Activated CD8-positive, alpha-beta memory T cell treated with anti-CD3 and anti-CD28 coated beads, Interleukin-2, amount 10 ng/mL, durations not matched to agents 7 days and 5 days (primary cell): ENCODE data around the gene SYCE3. TPM values are rescaled to one million over a fixed set of nuclear protein-coding genes. Genes with fewer than 3 reads are reported as not detected.
"Not testable (repeated sequence)": the region's sequence is repeated elsewhere in the genome, so short reads cannot be mapped to it uniquely, and the experiment has no call there.

Source experiments
- ATAC-seq: fragments of 150-1000 bp; cut with Tn5 transposase; one replicate; pipeline ENCODE4 v1.10.0; 2021; ENCODE audit warnings: moderate library complexity
- CTCF ChIA-PET: fragments of 350-600 bp; sonication (Branson Sonifier 250); formaldehyde crosslinking; loops from one replicate; lab custom pipeline; 2021; ENCODE audit warnings: antibody characterized with exemption; lab: Charles Lee
- DNase-seq: peaks from one replicate; pipeline ENCODE4 v3.0.0-alpha.2; 2020
- H3K27ac Mint-ChIP-seq: one replicate; pipeline ENCODE4 v1.8.0; 2021; ENCODE audit warnings: mild to moderate bottlenecking, mixed read lengths
- H3K27me3 Mint-ChIP-seq: one replicate; pipeline ENCODE4 v1.8.0; 2021; ENCODE audit warnings: mixed read lengths
- H3K36me3 Mint-ChIP-seq: one replicate; pipeline ENCODE4 v1.8.0; 2021; ENCODE audit warnings: mild to moderate bottlenecking, mixed read lengths
- H3K4me1 Mint-ChIP-seq: one replicate; pipeline ENCODE4 v1.8.0; 2021; ENCODE audit warnings: mixed read lengths
- H3K4me3 Mint-ChIP-seq: one replicate; pipeline ENCODE4 v1.8.0; 2021; ENCODE audit warnings: mild to moderate bottlenecking, moderate library complexity, mixed read lengths
- H3K9me3 Mint-ChIP-seq: one replicate; pipeline ENCODE4 v1.8.0; 2022; ENCODE audit warnings: low read depth, mixed read lengths
- total RNA-seq, 2 experiments: library from RNA; stranded (reverse); gene quantifications; one replicate each; pipeline ENCODE4 v1.2.3, GENCODE V29; 2021

Gene SYCE3, protein sequence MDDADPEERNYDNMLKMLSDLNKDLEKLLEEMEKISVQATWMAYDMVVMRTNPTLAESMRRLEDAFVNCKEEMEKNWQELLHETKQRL
- total RNA-seq: under 1 TPM; 0.76 to 0.96 TPM

DNA sequence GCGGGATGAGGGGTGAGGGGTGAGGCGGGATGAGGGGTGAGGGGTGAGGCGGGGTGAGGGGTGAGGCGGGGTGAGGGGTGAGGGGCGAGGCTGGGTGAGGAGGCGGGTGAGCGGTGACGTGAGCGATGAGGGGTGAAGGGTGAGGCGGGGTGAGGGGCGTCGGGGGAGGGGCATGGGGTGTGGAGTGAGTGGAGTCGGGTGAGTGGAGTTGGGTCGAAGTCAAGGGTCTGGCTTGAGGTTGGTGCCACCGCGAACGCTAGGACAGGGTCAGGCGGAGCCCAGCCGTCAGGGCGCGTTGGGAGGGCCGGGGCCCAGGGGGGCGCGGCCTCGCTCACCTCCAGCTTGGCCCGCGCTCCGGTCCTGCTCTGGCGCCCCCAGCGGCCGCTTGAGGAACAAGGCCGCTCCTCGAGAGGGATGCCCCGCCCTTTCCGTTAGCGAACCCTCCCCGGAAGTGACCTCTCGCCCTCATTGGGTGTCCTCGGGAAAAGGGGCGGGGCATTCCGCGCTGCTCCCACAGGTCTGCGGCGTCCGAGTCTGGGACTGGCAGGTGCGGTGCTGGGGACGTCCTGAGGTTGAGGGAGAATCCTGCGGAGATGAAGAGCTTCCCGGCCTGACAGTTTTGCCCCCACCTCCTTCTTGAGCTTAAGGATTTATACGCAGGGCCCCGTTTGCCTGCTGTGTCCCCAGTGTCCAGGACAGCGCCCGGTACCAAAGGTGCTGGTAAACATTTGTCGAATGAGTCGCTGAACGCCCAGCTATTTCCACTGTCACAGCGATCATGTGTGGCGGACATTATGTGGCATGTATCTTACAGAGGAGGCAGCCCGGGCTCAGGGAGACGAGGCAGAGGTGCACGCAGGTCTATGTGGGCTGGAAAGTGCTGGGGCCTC lies at the start of gene SYCE3:
TSS of gene SYCE3 (minus strand) at position 397 of the 890 bp plus-strand sequence. CDS start 6,514 bp downstream, outside the sequence.
- ATAC-seq (peak; percentile 98), DNase-seq (peak; percentile 97)
- peak within 1 kb of the TSS; percentile 84 for H3K4me3 Mint-ChIP-seq

DNA sequence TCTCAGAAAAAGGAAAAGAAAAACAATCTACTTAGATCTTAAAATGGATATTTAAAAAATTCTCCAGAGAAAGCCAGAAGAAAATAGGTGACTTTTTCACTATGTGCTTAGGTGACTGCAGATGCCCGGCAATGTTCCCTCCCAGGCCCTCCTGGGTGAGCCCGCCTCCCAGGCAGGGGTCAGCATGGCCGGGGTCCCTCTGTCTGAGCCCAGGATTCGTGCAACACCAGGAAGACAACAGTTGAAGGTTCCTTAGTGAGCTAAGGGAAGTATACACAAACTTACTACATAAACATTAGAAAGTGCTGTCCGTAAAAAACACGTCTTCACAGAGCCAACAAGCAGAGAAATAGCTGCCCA lies 49.4 kb upstream of the SYCE3 start:
- Mint-ChIP-seq H3K4me1 (peaks cover 7% of the 10 kb centered on the region), H3K27me3 (peaks cover 20% of the 10 kb centered on the region), H3K9me3 (no peaks in the 10 kb centered on the region), H3K27ac (no peak overlapping the region), H3K36me3 (no peaks in the 10 kb centered on the region), H3K4me3 (no peak overlapping the region)
- ATAC-seq (no peak), DNase-seq (no peak)
- CTCF ChIA-PET: no interaction called here

More for the DNA sequence above, at the start of gene SYCE3:
- CTCF ChIA-PET: interaction anchor here (0.6 to 6.2 kb wide), 28 partner anchors 10 to 427 kb away, joined by 3 to 75 read pairs (median 5); partner anchors contain the start of genes CHKB, CPT1B, HDAC10 and KLHDC7B
- Mint-ChIP-seq H3K27ac (peak within 1 kb of the TSS; percentile 79), H3K36me3 (peaks cover 3% of the 10 kb centered on the region), H3K27me3 (peaks cover 10% of the 10 kb centered on the region), H3K4me1 (peaks cover 20% of the 10 kb centered on the region), H3K9me3 (no peaks in the 10 kb centered on the region)

DNA sequence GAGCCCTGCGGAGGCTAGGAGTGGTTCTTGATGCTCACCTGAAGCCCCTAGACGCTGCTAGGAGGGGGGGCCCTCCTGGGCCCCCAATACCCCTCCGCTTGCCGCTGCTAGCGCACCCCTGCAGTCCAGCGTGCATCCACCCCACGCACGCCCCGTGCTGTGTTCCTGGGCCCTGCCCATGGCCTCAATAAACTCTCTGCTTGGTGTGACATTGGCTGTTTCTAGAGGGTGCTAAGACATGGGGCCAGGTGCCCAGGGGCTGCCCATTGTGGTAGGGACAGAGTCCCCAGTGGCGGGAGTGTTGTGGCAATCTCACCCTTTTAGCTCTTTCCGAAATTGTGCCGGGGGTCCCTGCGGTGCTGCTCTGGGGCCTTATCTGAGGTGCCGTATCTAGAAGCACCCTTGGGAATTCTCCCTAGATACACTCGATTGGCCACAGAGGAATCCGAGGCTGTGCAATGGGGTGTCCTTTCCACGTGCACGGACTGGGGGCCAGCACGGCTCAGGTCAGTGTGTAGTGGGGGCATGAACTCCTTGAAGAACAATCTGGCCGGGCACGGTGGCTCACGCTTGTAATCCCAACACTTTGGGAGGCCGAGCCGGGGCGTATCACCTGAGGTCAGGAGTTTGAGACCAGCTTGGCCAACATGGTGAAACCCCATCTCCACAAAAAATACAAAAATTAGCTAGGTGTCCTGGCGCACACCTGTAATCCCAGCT lies 48.8 kb upstream of the SYCE3 start:
- Mint-ChIP-seq H3K4me1 (peaks cover 7% of the 10 kb centered on the region), H3K27me3 (peaks cover 20% of the 10 kb centered on the region), H3K9me3 (no peaks in the 10 kb centered on the region), H3K27ac (no peak overlapping the region), H3K4me3 (no peak overlapping the region), H3K36me3 (no peaks in the 10 kb centered on the region)
- no peak for DNase-seq
- no peak for ATAC-seq
- CTCF ChIA-PET: no interaction called here

DNA sequence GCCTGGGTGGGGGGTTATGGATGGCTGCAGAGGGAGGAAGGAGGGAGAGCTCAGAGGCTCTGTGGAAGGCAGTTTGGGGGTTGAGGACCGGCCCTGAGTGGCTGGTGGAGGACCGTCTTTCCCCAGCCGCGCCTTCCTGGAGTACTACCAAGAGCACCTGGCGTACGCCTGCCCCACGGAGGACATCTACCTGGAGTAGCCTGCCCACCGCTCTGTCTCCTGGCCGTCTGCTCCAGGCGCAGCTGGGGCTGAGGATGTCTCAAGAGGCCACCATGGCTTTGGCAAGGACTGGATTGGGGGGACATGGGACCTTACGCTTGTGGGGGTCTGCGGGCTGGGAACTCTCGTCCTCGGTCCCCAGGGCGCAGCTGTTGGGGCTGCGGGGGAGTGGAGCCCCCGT lies 47.9 kb upstream of the SYCE3 start:
- no peak overlapping the region for H3K27ac Mint-ChIP-seq
- no peaks in the 10 kb centered on the region for H3K9me3 Mint-ChIP-seq
- peaks cover 7% of the 10 kb centered on the region for H3K4me1 Mint-ChIP-seq
- H3K27me3 Mint-ChIP-seq: peaks cover 22% of the 10 kb centered on the region
- H3K36me3 Mint-ChIP-seq: no peaks in the 10 kb centered on the region
- DNase-seq (no peak), ATAC-seq (no peak)
- H3K4me3 Mint-ChIP-seq: no peak overlapping the region
- CTCF ChIA-PET: no interaction called here

DNA sequence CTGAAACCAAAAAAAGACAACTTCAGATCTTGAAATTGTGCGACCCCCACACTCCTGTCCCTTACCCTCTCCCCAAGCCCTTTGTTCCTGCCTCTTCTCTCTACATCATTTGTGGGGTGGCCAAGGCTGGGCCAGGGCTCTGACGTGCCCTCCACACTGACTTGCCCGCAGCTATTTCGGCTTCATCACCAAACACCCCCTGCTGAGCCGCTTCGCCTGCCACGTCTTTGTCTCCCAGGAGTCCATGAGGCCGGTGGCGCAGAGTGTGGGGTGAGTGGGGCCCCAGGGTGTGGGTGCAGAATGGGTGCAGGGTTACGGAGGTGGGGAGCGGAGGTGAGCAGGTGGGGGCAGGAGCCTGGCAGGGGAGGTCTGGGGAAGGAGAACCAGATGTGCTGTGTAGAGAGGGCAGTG lies 47.3 kb upstream of the SYCE3 start:
- Mint-ChIP-seq H3K36me3 (no peaks in the 10 kb centered on the region), H3K9me3 (no peaks in the 10 kb centered on the region), H3K27ac (no peak overlapping the region), H3K4me1 (peaks cover 7% of the 10 kb centered on the region), H3K27me3 (peaks cover 27% of the 10 kb centered on the region), H3K4me3 (no peak overlapping the region)
- CTCF ChIA-PET: interaction anchor here (1.0 kb wide), 1 partner anchor 84 kb away, joined by 3 read pairs; the partner anchor contains the start of gene SCO2
- ATAC-seq: no peak
- DNase-seq: no peak

DNA sequence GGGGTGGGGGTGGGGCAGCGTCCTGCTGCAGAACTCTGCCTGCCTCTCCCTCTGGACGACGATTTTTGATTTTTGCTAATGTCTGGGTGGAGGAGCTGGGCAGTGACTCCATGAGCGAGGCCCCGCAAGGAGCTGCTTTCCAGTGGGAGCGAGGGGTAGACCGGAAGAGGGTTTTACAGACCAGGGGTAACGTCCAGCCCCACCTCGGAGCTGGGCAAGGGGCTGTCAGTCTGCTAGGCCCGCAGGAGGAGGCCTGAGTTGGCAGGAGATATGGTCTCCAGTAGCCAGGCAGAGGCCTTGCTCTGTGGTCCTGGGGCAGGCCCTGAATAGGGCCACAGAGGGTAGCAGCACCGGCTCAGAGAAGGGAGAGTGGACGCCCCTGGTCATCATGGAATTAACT lies 46.9 kb upstream of the SYCE3 start:
- no peaks in the 10 kb centered on the region for H3K9me3 Mint-ChIP-seq
- DNase-seq (no peak), ATAC-seq (no peak)
- H3K27me3 Mint-ChIP-seq: peaks cover 27% of the 10 kb centered on the region
- H3K4me3 Mint-ChIP-seq: no peak overlapping the region
- peaks cover 7% of the 10 kb centered on the region for H3K4me1 Mint-ChIP-seq
- no peak overlapping the region for H3K27ac Mint-ChIP-seq
- H3K36me3 Mint-ChIP-seq: no peaks in the 10 kb centered on the region
- CTCF ChIA-PET: interaction anchor here (1.0 to 1.2 kb wide), 2 partner anchors 47 to 84 kb away, joined by 3 read pairs; partner anchors contain the start of genes SCO2 and SYCE3

DNA sequence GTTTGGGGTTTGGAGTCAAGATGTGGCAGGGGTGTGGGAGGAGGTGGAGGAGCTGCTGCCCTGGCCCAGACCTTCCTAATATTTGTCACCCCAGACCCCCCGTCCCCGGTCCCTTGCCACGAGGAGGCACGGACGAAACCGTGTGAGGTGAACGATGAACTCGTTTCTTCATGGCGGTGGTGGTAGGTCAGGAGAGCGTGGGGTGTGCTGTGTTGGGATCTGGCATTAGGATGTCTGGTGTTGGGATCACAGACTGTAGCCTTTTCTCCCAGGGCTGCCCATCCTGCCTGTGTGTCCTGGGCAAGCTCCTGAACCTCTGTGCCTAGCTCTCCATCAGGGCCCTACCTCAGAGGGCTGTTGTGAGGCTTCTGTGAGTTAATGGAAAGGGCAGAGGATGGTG lies 46.3 kb upstream of the SYCE3 start:
- no peak overlapping the region for H3K4me3 Mint-ChIP-seq
- ATAC-seq: no peak
- no peak overlapping the region for H3K27ac Mint-ChIP-seq
- H3K9me3 Mint-ChIP-seq: no peaks in the 10 kb centered on the region
- peaks cover 24% of the 10 kb centered on the region for H3K27me3 Mint-ChIP-seq
- H3K36me3 Mint-ChIP-seq: no peaks in the 10 kb centered on the region
- H3K4me1 Mint-ChIP-seq: peaks cover 7% of the 10 kb centered on the region
- DNase-seq: no peak
- CTCF ChIA-PET: interaction anchor here (1.0 to 1.2 kb wide), 2 partner anchors 46 to 83 kb away, joined by 3 read pairs; partner anchors contain the start of genes SCO2 and SYCE3

DNA sequence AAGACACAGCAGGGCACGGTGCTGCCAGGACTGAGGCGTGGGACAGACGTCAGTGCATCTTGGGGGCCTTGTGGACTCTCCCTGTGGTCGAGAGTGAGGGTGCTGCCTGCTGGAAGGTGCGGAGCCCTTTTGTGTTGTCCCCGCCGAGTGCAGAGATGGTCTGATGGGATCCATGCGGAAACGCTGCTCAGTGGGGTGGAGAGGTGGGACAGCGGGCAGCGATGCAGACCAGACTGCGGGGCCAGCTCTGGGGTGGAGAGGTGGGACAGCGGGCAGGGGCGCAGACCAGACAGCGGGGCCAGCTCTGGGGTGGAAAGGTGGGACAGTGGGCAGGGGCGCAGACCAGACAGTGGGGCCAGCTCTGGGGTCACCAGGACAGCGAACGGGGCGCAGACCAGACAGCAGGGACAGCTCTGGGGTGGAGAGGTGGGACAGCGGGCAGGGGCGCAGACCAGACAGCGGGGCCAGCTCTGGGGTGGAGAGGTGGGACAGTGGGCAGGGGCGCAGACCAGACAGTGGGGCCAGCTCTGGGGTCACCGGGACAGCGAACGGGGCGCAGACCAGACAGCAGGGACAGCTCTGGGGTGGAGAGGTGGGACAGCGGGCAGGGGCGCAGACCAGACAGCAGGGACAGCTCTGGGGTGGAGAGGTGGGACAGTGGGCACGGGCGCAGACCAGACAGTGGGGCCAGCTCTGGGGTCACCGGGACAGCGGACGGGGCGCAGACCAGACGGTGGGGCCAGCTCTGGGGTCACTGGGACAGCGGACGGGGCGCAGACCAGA lies 45.5 kb upstream of the SYCE3 start:
- H3K4me3 Mint-ChIP-seq, H3K9me3 Mint-ChIP-seq, H3K4me1 Mint-ChIP-seq, DNase-seq, ATAC-seq, H3K36me3 Mint-ChIP-seq, H3K27ac Mint-ChIP-seq: not testable (repeated sequence)
- CTCF ChIA-PET: interaction anchor here (1.2 kb wide), 1 partner anchor 45 kb away, joined by 3 read pairs; the partner anchor contains the start of gene SYCE3
- H3K27me3 Mint-ChIP-seq: peaks cover 24% of the 10 kb centered on the region

DNA sequence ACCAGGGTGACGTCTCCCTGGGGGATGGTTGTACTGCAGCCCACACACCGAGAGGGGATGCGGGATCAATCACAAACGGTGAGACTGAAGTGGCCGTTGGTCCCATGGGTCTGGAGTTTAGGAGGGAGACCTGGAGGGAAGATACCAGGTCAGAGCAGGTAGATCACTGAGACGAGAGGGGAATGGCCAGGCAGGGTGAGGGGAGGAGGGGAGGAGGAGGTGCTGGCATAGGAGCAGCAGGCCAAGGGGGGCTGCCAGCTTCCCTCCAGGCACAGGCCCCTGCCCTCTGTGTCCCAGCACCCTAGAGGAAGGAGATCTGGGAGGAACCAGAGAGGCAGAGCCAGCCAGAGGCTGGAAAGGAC lies 44.9 kb upstream of the SYCE3 start:
- CTCF ChIA-PET: no interaction called here
- Mint-ChIP-seq H3K36me3 (no peaks in the 10 kb centered on the region), H3K9me3 (no peaks in the 10 kb centered on the region), H3K27ac (no peak overlapping the region), H3K4me1 (peaks cover 4% of the 10 kb centered on the region), H3K4me3 (no peak overlapping the region), H3K27me3 (peaks cover 27% of the 10 kb centered on the region)
- DNase-seq (no peak), ATAC-seq (no peak)

DNA sequence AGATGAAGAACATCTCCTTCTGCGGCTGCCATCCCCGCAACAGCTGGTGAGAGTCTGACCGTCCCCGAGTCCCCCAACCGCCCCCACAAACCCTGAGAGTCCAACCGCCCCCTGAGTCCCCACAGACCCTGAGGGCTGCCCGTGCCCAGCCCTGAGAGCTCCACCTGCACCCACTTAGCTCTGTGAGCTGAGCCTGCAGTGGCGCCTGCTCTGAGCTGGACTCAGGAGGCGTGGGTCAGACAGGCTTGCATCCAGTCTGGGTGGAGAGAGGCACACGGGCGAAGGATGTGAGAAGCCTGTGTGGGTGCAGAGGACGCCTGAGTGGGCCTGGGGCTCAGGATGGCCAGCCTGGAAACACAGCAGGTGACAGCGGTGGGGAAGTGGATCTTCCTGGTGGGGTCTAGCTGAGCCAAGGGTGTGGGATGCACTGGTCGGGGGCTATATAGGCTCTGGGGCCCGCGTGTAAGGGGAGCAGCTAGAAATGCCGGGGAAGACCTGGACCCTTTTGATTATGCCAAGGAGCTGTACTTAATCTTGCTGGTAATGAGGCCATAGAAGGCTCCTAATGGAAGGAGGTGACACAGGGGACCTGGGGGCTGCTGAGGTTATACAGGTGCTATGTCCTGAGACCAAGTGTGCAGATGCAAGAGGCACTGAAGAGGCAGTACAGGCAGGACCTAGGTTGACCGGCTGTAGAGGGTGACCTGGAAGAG lies 44.4 kb upstream of the SYCE3 start:
- Mint-ChIP-seq H3K27me3 (peaks cover 32% of the 10 kb centered on the region), H3K4me3 (no peak overlapping the region), H3K27ac (no peak overlapping the region), H3K4me1 (peaks cover under 1% of the 10 kb centered on the region), H3K9me3 (no peaks in the 10 kb centered on the region), H3K36me3 (no peaks in the 10 kb centered on the region)
- ATAC-seq (no peak), DNase-seq (no peak)
- CTCF ChIA-PET: no interaction called here

DNA sequence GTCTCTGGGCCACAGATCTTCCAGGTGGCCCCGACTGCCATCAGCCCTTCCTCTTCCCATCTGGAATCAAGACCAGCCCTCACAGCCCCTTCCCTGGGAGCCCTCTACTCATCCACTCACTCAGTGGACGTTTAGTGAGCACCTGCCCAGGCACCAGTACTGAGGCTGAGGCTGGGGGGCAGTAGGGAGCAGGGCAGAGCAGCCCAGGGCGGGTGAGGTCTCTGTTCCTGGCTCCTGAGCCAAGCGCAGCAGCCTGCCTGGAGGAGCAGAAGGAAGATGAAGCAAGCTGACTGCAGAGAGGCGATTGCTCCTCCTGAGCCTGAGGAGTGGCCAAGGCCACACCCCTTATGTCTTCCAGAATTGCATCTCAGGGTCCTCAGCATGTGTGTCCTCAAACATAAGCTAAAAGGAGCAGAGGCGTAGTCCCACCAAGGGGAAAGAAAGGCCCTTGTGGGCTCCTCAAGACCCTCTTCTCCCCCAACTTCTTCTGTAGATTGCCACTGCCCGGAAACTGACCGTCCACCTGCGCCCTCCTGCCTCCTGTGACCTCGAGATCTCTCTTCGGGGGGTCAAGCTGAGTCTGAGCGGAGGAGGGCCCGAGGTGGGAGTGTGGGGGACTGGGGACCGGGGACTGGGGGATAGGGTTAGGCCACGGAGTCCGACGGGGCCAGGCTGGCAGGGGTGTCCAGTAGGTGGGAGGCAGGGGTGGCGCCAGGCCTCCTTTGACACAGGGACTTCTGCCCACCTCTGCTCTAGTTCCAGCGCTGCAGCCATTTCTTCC lies 43.6 kb upstream of the SYCE3 start:
- no peaks in the 10 kb centered on the region for H3K36me3 Mint-ChIP-seq
- DNase-seq (no peak), ATAC-seq (peak; percentile 15)
- CTCF ChIA-PET: interaction anchor here (1.8 kb wide), 1 partner anchor 58 kb away, joined by 4 read pairs; no protein-coding TSS in a partner anchor
- H3K27ac Mint-ChIP-seq: no peak overlapping the region
- H3K4me3 Mint-ChIP-seq: no peak overlapping the region
- H3K4me1 Mint-ChIP-seq: peaks cover 2% of the 10 kb centered on the region
- H3K9me3 Mint-ChIP-seq: no peaks in the 10 kb centered on the region
- H3K27me3 Mint-ChIP-seq: peaks cover 36% of the 10 kb centered on the region
